ENCODE data around the gene ARMS2.
A peak's percentile ranks its signal among the peaks of the same experiment; 100 is the strongest.

The ARMS2 gene

DNA sequence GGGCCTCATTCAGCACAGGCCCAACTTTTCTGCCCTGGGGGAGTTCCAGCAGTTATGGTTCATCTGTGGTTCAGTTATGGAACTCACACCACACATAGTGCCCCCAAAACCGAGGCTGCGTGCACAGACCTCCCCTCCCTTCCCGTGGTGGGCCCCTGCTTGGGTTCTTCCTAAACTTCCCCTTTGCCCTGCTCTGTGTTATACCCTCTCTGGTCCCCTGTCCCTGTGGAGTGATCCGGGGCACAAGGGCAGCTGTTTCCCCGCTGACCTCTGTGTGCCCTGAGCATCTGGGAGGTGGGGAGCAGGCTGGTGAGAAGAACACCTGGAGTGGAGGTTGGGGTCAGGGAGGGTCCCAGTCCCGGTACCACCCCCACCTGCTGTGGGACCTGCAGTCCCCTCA is 46.3 kb downstream of the ARMS2 start:
- no peak overlapping the region for H3K4me3 ChIP-seq (ENCODE audit: control insufficient read depth, low read depth, low read length)
- TF ChIP-seq, protein P1, sequence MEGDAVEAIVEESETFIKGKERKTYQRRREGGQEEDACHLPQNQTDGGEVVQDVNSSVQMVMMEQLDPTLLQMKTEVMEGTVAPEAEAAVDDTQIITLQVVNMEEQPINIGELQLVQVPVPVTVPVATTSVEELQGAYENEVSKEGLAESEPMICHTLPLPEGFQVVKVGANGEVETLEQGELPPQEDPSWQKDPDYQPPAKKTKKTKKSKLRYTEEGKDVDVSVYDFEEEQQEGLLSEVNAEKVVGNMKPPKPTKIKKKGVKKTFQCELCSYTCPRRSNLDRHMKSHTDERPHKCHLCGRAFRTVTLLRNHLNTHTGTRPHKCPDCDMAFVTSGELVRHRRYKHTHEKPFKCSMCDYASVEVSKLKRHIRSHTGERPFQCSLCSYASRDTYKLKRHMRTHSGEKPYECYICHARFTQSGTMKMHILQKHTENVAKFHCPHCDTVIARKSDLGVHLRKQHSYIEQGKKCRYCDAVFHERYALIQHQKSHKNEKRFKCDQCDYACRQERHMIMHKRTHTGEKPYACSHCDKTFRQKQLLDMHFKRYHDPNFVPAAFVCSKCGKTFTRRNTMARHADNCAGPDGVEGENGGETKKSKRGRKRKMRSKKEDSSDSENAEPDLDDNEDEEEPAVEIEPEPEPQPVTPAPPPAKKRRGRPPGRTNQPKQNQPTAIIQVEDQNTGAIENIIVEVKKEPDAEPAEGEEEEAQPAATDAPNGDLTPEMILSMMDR (IDR thresholded peaks at IDR 0.05; ENCODE audit: control insufficient read depth, insufficient read depth, low read depth, low read length, missing control alignments) = no peak
- DNase-seq (ENCODE audit: low read depth) = no peak

DNA sequence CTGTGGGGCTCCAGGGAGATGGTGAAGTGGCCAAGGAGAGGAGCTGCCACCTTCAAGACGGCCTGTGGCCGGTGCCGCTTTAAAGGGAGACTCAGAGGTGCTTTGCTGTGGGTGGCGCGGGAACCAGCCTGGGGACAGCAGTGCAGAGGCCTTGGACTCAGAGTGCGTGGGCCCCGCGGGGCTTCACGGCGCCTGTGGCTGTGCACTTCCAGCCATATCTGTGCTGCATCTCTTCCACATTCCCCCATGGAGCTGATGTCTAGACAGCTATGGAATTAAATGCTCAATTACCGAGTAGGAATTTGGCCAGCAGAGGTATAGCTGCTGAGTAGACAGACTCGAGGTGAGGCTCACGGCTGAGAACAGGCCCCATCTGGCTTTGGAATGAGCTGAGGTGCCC is 48.6 kb downstream of the ARMS2 start:
- no peak overlapping the region for H3K4me3 ChIP-seq (ENCODE audit: control insufficient read depth, low read depth, low read length)
- TF ChIP-seq, protein P1 (IDR thresholded peaks at IDR 0.05; ENCODE audit: control insufficient read depth, insufficient read depth, low read depth, low read length, missing control alignments) = no peak
- no peak for DNase-seq (ENCODE audit: low read depth)

DNA sequence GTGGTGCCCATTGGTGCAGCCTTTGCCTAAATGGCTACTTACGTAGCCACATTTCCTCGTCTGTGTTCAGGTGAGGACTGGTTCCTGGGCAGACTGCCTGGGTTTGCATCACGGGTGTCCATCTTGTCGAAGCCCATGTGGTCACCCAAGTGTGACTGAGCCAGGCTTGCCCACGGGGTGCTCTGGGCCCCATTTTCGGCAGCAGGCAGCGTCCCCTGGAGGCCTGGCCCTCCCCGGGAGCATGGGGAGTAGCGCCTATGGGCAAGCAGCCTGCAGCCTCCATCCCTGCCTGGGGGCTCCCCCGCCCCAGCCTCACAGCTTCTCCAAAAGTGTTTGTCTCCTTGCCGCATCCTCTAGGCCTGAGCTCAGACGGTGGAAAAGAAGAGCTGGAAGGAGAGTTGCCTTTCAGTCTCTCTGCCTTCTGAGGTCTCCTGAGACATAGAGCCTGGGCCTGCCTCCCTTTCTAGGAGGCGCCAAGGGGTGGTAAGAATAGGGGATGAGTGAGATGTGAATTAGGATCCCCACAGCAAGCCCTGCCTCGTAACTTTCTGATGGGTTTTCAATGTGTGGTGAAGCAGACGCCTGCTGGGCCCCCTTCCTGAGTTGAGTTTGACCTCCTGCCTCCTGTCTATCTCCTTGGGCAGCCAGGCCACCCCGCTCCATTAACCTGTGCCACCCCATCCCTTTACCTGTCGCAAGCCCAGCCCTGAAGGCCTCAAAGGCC is 49.6 kb downstream of the ARMS2 start:
- TF ChIP-seq, protein P1 (IDR thresholded peaks at IDR 0.05; ENCODE audit: control insufficient read depth, insufficient read depth, low read depth, low read length, missing control alignments) = no peak
- DNase-seq (ENCODE audit: low read depth) = no peak
- no peak overlapping the region for H3K4me3 ChIP-seq (ENCODE audit: control insufficient read depth, low read depth, low read length)

DNA sequence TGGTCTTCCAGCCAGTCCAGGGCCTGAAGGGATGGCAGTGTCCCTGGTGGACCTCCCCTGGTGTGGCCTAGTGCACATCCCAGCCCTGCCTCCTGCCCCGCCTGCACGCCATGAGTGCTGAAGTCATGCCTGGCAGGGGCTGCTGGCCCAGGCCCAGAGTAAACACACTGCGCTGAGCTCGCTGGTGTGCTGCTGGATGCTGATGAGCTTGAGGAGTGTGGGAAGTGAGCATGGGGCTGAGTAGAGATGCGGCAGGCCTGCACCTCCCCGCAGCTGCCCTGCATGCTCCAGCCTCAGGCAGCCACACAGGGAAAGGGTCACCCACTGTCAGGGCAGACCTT is 50.1 kb downstream of the ARMS2 start:
- TF ChIP-seq, protein P1 (IDR thresholded peaks at IDR 0.05; ENCODE audit: control insufficient read depth, insufficient read depth, low read depth, low read length, missing control alignments) = no peak
- DNase-seq (ENCODE audit: low read depth) = peak; percentile 72
- no peak overlapping the region for H3K4me3 ChIP-seq (ENCODE audit: control insufficient read depth, low read depth, low read length)

DNA sequence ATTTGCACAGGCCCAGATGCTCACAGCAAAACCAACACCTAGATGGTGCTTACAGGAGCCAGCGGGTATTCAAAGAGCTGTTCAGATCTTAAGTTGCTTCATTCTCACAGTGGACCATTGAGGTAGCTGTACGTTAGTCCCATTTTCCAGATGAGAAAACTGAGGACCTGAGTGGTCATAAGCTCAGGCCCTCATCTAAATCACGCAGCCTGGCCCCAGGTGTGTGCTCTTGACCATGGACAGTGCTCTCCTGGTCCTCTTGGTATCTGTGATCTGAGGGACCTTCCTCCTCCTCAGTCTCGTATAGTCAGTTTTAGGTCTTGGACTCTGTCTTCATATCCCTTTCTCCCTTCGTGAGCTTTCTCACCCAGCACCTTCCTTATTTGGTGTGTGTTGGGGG is 50.6 kb downstream of the ARMS2 start:
- no peak for DNase-seq (ENCODE audit: low read depth)
- TF ChIP-seq, protein P1 (IDR thresholded peaks at IDR 0.05; ENCODE audit: control insufficient read depth, insufficient read depth, low read depth, low read length, missing control alignments) = no peak

DNA sequence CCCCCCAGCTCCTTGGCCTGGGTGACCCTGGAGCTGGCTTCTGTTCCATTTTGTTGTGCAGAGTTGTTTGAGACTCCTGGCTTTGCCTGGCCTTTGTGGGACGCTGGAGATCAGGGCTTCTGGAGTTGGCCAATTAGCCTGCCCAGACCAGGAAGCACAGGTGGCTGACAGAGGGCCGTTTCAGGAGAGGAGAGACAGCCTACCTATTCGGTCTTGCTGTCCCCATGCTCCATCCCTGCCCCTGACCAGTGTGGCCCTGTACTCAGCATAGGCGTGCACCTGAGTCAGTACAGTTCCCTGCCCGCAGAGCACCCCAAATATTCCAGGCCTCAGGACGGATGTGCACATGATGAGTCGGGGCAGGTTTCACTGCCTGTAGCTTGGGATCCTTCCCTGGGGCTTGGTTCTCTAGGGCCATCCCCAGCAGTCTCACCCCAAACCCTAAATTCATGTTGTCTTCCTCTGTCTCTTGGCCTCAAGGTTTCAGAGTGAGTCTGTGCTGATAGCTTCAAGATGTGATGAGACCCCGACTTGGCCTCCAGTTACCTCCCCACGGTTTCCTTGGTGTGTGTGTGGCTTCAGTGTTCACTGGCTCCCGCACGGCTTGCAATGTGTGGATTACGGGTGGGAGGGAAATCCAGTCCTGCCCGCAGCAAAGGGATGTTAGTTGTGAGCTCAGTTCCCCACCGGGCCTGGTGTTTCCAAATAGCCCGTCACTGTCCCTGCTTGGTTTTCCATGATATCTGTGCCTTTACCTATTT is 51.6 kb downstream of the ARMS2 start:
- H3K4me3 ChIP-seq (ENCODE audit: control insufficient read depth, low read depth, low read length) = no peak overlapping the region
- TF ChIP-seq, protein P1 (IDR thresholded peaks at IDR 0.05; ENCODE audit: control insufficient read depth, insufficient read depth, low read depth, low read length, missing control alignments) = no peak
- no peak for DNase-seq (ENCODE audit: low read depth)

More for the DNA sequence above, 50.6 kb downstream of the ARMS2 start:
- no peak overlapping the region for H3K4me3 ChIP-seq (ENCODE audit: control insufficient read depth, low read depth, low read length)

All from AG09309 (cell line).